AG04449 (cell line): ENCODE data around the gene CDPF1.

Experiments used
- CTCF ChIA-PET: fragments of 350-600 bp; formaldehyde crosslinking; extraction: SDS; loops from one replicate; lab custom pipeline; 2021; ENCODE audit warnings: antibody characterized with exemption; lab: Yijun Ruan, JAX
- POLR2A ChIA-PET: fragments of 400-600, 350-600 bp; formaldehyde crosslinking; extraction: SDS; loops from one replicate; lab custom pipeline; 2020; ENCODE audit warnings: antibody characterized with exemption, inconsistent platforms; lab: Yijun Ruan, JAX
- DNase-seq: peaks from one replicate; pipeline ENCODE4 v3.0.0-alpha.2; 2010; ENCODE audit warnings: low read depth, low spot score
- H3K4me3 ChIP-seq: 2 replicates; pipeline ENCODE4 v1.5.1; 2011; ENCODE audit warnings: low read depth, mild to moderate bottlenecking, control low read depth, low read length
- CTCF ChIP-seq: IDR thresholded peaks from one replicate; pipeline ENCODE4 v1.5.1; 2011; ENCODE audit warnings: mild to moderate bottlenecking, moderate library complexity, low read length, control low read depth, inconsistent platforms; ENCODE audit not compliant: insufficient read depth; ENCODE audit errors: missing control alignments

The CDPF1 gene

GRCh38 chr22:46294784-46295183 is 44.7 kb upstream of the CDPF1 start:
- no peak for DNase-seq
- no peak for TF ChIP-seq CTCF
- CTCF ChIA-PET, result interaction anchor here (0.8 to 3.2 kb wide), 4 partner anchors 170 to 299 kb away, joined by 3 to 17 read pairs (median 3); no protein-coding TSS in a partner anchor
- no peak overlapping the region for H3K4me3 ChIP-seq
- POLR2A ChIA-PET, result no interaction called here

- TF ChIP-seq CTCF, result no peak
- ChIA-PET CTCF (interaction anchor here (0.6 to 1.3 kb wide), 2 partner anchors 12 to 37 kb away, joined by 3 read pairs; no protein-coding TSS in a partner anchor), POLR2A (interaction anchor here (0.7 kb wide), 1 partner anchor 298 kb away, joined by 3 read pairs; no protein-coding TSS in a partner anchor)
- DNase-seq, result peak; percentile 21
- no peak overlapping the region for H3K4me3 ChIP-seq
These were observed 43.6 kb upstream of the CDPF1 start for GRCh38 chr22:46293577-46294260.

- no peak for DNase-seq
- TF ChIP-seq CTCF, result no peak
- ChIA-PET CTCF (interaction anchor here (1.3 kb wide), 1 partner anchor 11 kb away, joined by 3 read pairs; no protein-coding TSS in a partner anchor), POLR2A (no interaction called here)
- H3K4me3 ChIP-seq, result no peak overlapping the region
These were observed 42.6 kb upstream of the CDPF1 start for GRCh38 chr22:46292732-46293131.

GRCh38 chr22:46292173-46292572 is 42.1 kb upstream of the CDPF1 start:
- ChIA-PET CTCF (interaction anchor here (1.3 kb wide), 1 partner anchor 10 kb away, joined by 3 read pairs; no protein-coding TSS in a partner anchor), POLR2A (no interaction called here)
- H3K4me3 ChIP-seq, result no peak overlapping the region
- no peak for TF ChIP-seq CTCF
- no peak for DNase-seq

- no peak for TF ChIP-seq CTCF
- CTCF ChIA-PET, result no interaction called here
- POLR2A ChIA-PET, result no interaction called here
- no peak overlapping the region for H3K4me3 ChIP-seq
- DNase-seq, result no peak
These were observed 41.0 kb upstream of the CDPF1 start for GRCh38 chr22:46290843-46291785.
